Suprapubic skin (tissue), 4 donors: Measurements from ENCODE around the gene CENPO. TPM values are rescaled to one million over a fixed set of nuclear protein-coding genes. Genes with fewer than 3 reads are reported as not detected.

Experiments
- DNase-seq, 2 donors: peaks; one replicate each; pipeline ENCODE4 v3.0.0-alpha.2; 2019; ENCODE audit warnings: low spot score in 2 of 2
- H3K27ac ChIP-seq: fragments of 200-600 bp; sonication (generic); one replicate; pipeline ENCODE4 v1.5.1; 2019
- H3K27me3 ChIP-seq: fragments of 200-600 bp; sonication (generic); one replicate; pipeline ENCODE4 v1.5.1; 2019
- H3K36me3 ChIP-seq: fragments of 200-600 bp; sonication (generic); one replicate; pipeline ENCODE4 v1.5.1; 2019
- H3K4me1 ChIP-seq: fragments of 200-600 bp; sonication (generic); one replicate; pipeline ENCODE4 v1.5.1; 2019
- H3K4me3 ChIP-seq: fragments of 200-600 bp; sonication (generic); one replicate; pipeline ENCODE4 v1.5.1; 2019; ENCODE audit warnings: mild to moderate bottlenecking
- H3K9me3 ChIP-seq: fragments of 200-600 bp; sonication (generic); one replicate; pipeline ENCODE4 v1.5.1; 2019
- EP300 ChIP-seq: sonication (generic); formaldehyde crosslinking; IDR thresholded peaks from one replicate; pipeline ENCODE4 v1.6.1; 2017; ENCODE audit warnings: antibody characterized with exemption
- POLR2A ChIP-seq, 2 donors: fragments of 450-650 bp; IDR thresholded peaks; one replicate each; pipeline ENCODE4 v1.6.1; 2017; ENCODE audit warnings: antibody characterized with exemption in 2 of 2, mild to moderate bottlenecking in 2 of 2, moderate library complexity in 2 of 2
- POLR2AphosphoS5 ChIP-seq, 3 donors: sonication (generic); formaldehyde crosslinking; IDR thresholded peaks; one replicate each; pipeline ENCODE4 v1.6.1; 2017; ENCODE audit warnings: antibody characterized with exemption in 3 of 3
- WGBS: methylation state at CpG from one replicate; pipeline ENCODE4 v1.1.5; 2018; 5-methylcytosine and 5-hydroxymethylcytosine counted together
- total RNA-seq, 4 donors: library from RNA; depleted of rRNA; stranded (reverse); fragments of >200 nt; gene quantifications; one replicate each; pipeline ENCODE4 v1.1.0, GENCODE V29; 2016
- TF ChIP-seq, protein P1 (sequence below), 2 donors: fragments of 200-600 bp in 1 of 2; fragments of 450-650 bp in 1 of 2; sonication (generic) in 1 of 2; IDR thresholded peaks; one replicate each; pipeline ENCODE4 v1.5.1; 2016 to 2019; ENCODE audit warnings: antibody characterized with exemption in 2 of 2, mild to moderate bottlenecking in 1 of 2, moderate library complexity in 1 of 2

CENPO gene
- total RNA-seq, 4 donors from 2014 or later: 3.5 to 12.2 (median 7.7) TPM

DNA sequence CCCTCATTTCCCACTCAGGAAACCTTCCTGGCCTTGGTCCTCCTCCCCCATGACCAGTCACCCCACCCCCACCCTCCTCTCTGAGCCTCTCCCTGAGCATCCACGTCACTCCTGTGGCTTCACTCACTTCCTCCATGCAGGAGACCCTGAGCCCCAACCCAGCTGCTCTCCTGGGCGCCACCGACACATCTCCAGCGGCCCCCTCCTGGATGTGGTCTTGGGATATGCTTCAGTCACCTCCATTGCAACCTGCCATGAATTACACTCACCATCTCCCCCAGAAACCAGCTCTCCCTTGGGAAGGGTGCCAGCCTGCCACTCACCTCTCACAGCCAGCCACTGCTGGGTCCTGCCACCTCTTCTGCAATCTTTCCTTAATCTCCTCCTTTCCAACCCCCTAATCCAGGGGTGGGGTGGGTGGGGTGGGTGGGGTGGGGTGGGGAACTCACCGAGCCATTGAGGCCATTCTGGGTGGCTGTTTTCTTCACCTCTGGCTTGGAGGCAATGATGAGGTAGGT is 44.8 kb downstream of the CENPO start:
- H3K36me3 ChIP-seq: peaks cover 76% of the 10 kb centered on the region
- DNase-seq: no peak
- no peak overlapping the region for H3K27ac ChIP-seq
- H3K4me1 ChIP-seq: no peaks in the 10 kb centered on the region
- TF ChIP-seq, protein P1, sequence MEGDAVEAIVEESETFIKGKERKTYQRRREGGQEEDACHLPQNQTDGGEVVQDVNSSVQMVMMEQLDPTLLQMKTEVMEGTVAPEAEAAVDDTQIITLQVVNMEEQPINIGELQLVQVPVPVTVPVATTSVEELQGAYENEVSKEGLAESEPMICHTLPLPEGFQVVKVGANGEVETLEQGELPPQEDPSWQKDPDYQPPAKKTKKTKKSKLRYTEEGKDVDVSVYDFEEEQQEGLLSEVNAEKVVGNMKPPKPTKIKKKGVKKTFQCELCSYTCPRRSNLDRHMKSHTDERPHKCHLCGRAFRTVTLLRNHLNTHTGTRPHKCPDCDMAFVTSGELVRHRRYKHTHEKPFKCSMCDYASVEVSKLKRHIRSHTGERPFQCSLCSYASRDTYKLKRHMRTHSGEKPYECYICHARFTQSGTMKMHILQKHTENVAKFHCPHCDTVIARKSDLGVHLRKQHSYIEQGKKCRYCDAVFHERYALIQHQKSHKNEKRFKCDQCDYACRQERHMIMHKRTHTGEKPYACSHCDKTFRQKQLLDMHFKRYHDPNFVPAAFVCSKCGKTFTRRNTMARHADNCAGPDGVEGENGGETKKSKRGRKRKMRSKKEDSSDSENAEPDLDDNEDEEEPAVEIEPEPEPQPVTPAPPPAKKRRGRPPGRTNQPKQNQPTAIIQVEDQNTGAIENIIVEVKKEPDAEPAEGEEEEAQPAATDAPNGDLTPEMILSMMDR (IDR thresholded peaks at IDR 0.05): no peak
- TF ChIP-seq POLR2AphosphoS5 (IDR thresholded peaks at IDR 0.05): no peak
- no peak for TF ChIP-seq EP300
- no peak for TF ChIP-seq POLR2A (IDR thresholded peaks at IDR 0.05)
- no peaks in the 10 kb centered on the region for H3K27me3 ChIP-seq
- 94% methylated on average over 4 of the region's 5 CpGs for WGBS
- no peak overlapping the region for H3K4me3 ChIP-seq
- no peaks in the 10 kb centered on the region for H3K9me3 ChIP-seq

DNA sequence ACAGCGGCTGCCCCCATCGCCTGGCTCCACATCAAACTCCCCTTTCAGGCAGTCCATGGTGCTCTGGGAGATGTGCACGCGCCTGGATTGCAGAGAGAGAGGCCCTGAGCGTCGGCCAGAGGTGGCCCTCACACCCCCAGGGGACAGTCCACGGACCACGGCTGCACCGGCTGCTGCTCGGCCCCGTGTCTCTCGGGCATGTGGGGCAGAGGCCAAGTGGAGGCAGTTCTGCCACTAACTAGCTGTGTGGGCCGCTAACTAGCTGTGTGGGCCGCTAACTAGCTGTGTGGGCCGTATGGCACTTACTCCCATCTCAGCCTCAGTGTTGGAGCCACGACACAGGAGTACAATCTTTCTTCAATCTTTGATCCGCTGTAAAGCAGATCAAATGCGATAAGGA is 45.3 kb downstream of the CENPO start:
- H3K27ac ChIP-seq: no peak overlapping the region
- H3K36me3 ChIP-seq: peaks cover 72% of the 10 kb centered on the region
- H3K4me3 ChIP-seq: no peak overlapping the region
- DNase-seq: no peak
- no peaks in the 10 kb centered on the region for H3K9me3 ChIP-seq
- no peaks in the 10 kb centered on the region for H3K4me1 ChIP-seq
- no peaks in the 10 kb centered on the region for H3K27me3 ChIP-seq
- 90% methylated on average over 10 of the region's 18 CpGs for WGBS
- TF ChIP-seq POLR2AphosphoS5 (IDR thresholded peaks at IDR 0.05) (no peak), POLR2A (IDR thresholded peaks at IDR 0.05) (no peak), EP300 (no peak)
- TF ChIP-seq, protein P1 (IDR thresholded peaks at IDR 0.05): no peak

DNA sequence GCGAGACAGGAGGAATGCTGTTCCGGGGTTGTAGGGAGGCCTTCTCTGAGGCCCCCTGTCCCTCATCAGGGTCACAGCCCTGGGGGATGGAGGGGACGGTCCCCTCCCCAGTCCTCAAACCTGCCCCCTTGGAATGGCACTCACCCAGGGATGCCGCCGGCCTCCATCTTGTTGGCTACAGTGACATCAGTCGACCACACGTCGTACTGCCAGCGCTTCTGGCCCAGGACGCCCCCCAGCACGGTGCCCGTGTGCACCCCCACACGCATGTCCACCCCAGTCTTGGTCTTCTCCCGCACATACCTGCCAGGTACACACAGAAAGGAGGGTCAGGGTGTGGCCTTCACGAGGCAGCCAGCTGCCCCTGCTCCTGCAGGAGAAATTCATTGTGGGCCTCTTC is 46.5 kb downstream of the CENPO start:
- no peaks in the 10 kb centered on the region for H3K9me3 ChIP-seq
- no peak overlapping the region for H3K27ac ChIP-seq
- H3K4me1 ChIP-seq: no peaks in the 10 kb centered on the region
- no peak for TF ChIP-seq EP300
- TF ChIP-seq POLR2AphosphoS5 (IDR thresholded peaks at IDR 0.05): no peak
- TF ChIP-seq, protein P1 (IDR thresholded peaks at IDR 0.05): no peak
- no peak for TF ChIP-seq POLR2A (IDR thresholded peaks at IDR 0.05)
- 97% methylated on average over 13 of the region's 15 CpGs for WGBS
- H3K27me3 ChIP-seq: no peaks in the 10 kb centered on the region
- DNase-seq: no peak
- no peak overlapping the region for H3K4me3 ChIP-seq
- H3K36me3 ChIP-seq: peaks cover 61% of the 10 kb centered on the region

DNA sequence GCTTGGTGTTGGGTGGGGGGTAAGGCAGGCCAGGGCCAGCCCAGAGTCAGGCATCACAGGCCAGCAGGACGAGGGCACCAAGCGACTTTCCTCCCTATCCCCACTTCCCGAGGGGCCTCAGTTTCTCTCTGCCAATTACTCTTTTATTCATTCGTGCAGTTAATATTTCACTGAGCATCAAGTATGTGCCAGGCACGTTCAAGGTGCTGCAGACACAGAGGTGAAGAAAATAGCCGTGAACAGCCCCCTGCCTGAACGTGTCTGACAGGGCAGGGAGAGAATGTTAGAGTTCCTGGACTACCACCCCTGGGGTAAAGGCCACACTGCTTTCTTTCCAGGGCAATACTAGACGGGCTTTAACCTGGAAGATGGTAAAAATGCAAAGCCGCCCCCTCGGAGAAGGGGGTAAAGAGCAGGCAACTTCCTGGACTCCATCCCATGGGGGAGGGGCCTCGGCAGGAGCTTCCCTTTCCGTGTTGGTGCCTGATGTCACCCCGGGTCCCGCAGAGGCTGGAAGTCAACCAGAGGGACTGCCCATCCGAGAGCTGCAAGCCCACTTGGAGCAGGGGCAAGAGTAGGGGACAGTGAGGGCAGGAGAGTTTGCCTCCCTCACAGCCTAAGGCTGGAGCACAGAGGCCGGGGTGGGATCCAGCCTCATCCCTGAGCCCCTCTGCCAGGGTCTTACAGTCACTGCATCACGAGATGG is 47.1 kb downstream of the CENPO start:
- no peaks in the 10 kb centered on the region for H3K4me1 ChIP-seq
- H3K27ac ChIP-seq: no peak overlapping the region
- H3K4me3 ChIP-seq: no peak overlapping the region
- TF ChIP-seq POLR2AphosphoS5 (IDR thresholded peaks at IDR 0.05): no peak
- no peak for TF ChIP-seq POLR2A (IDR thresholded peaks at IDR 0.05)
- TF ChIP-seq, protein P1 (IDR thresholded peaks at IDR 0.05): no peak
- no peak for TF ChIP-seq EP300
- H3K27me3 ChIP-seq: no peaks in the 10 kb centered on the region
- H3K9me3 ChIP-seq: no peaks in the 10 kb centered on the region
- WGBS: 85% methylated on average over 17 of the region's 17 CpGs
- DNase-seq: no peak
- peaks cover 55% of the 10 kb centered on the region for H3K36me3 ChIP-seq
